Caco-2 (cell line): ENCODE data around the gene ITGAE. TPM values are rescaled to one million over a fixed set of nuclear protein-coding genes. Genes with fewer than 3 reads are reported as not detected.

Experiments used
- BruUV-seq: library from RNA; stranded (reverse); fragments of 400-500 nt; replicated peaks from 2 replicates; lab custom pipeline; 2021; lab: Mats Ljungman, UMichigan
- CTCF ChIA-PET: fragments of 300-600 bp; sonication (Branson Sonifier 250); formaldehyde crosslinking; loops from one replicate; lab custom pipeline; 2022; ENCODE audit warnings: antibody characterized with exemption; lab: Charles Lee
- POLR2A ChIA-PET: fragments of 300-600 bp; sonication (Branson Sonifier 250); formaldehyde crosslinking; loops from one replicate; lab custom pipeline; 2022; ENCODE audit warnings: antibody characterized with exemption; lab: Charles Lee
- DNase-seq, 2 experiments: peaks; one replicate each; pipeline versions ENCODE4 v3.0.0 to v3.0.0-alpha.2; 2020 to 2022
- H3K27me3 ChIP-seq: replicated peaks from 2 replicates; pipeline ENCODE4 v1.6.0; 2011; ENCODE audit warnings: low read length; ENCODE audit not compliant: control insufficient read depth, insufficient read depth
- H3K36me3 ChIP-seq: 2 replicates; pipeline ENCODE4 v1.5.1; 2011; ENCODE audit warnings: low read length; ENCODE audit not compliant: control insufficient read depth, insufficient read depth
- H3K4me1 ChIP-seq: fragments of 250-450 bp; sonication (Bioruptor Pico); 2 replicates; pipeline ENCODE4 v1.5.1; 2020; ENCODE audit warnings: mild to moderate bottlenecking
- H3K4me3 ChIP-seq: 2 replicates; pipeline ENCODE4 v1.5.1; 2011; ENCODE audit warnings: low read depth, mild to moderate bottlenecking, control low read depth, low read length
- H3K9me3 ChIP-seq: fragments of 250-450 bp; sonication (Bioruptor Pico); 2 replicates; pipeline ENCODE4 v1.5.1; 2020; ENCODE audit warnings: mild to moderate bottlenecking, moderate library complexity
- H3K27ac Mint-ChIP-seq: one replicate; pipeline ENCODE4 v1.8.0; 2022; ENCODE audit warnings: mixed read lengths; ENCODE audit not compliant: unreplicated experiment
- H3K27me3 Mint-ChIP-seq: one replicate; pipeline ENCODE4 v1.8.0; 2022; ENCODE audit warnings: mixed read lengths; ENCODE audit not compliant: insufficient read depth, unreplicated experiment
- H3K36me3 Mint-ChIP-seq: one replicate; pipeline ENCODE4 v1.8.0; 2022; ENCODE audit warnings: mild to moderate bottlenecking, mixed read lengths; ENCODE audit not compliant: insufficient read depth, unreplicated experiment
- H3K4me1 Mint-ChIP-seq: one replicate; pipeline ENCODE4 v1.8.0; 2022; ENCODE audit warnings: low read depth, mixed read lengths; ENCODE audit not compliant: unreplicated experiment
- H3K4me3 Mint-ChIP-seq: one replicate; pipeline ENCODE4 v1.8.0; 2022; ENCODE audit warnings: mild to moderate bottlenecking, moderate library complexity, mixed read lengths; ENCODE audit not compliant: unreplicated experiment
- H3K9me3 Mint-ChIP-seq: one replicate; pipeline ENCODE4 v1.8.0; 2022; ENCODE audit warnings: mixed read lengths; ENCODE audit not compliant: unreplicated experiment
- CTCF ChIP-seq, 2 experiments: fragments of 200-600 bp in 1 of 2; IDR thresholded peaks; 1 replicate in 1 of 2; 2 replicates in 1 of 2; pipeline versions ENCODE4 v1.5.1 to v1.8.0; 2011 to 2022; ENCODE audit warnings: antibody characterized with exemption in 1 of 2, control low read depth in 1 of 2, inconsistent platforms in 1 of 2, low read depth in 1 of 2, low read length in 1 of 2, mild to moderate bottlenecking in 1 of 2, moderate library complexity in 1 of 2; ENCODE audit not compliant: insufficient read depth in 1 of 2, severe bottlenecking in 1 of 2, unreplicated experiment in 1 of 2
- intact Hi-C: fragments of 100-400 bp; cut with micrococcal nuclease; formaldehyde crosslinking; loops from one replicate; pipeline ENCODE4 v1.10.0; 2022; ENCODE audit not compliant: unreplicated experiment
- total RNA-seq: library from RNA; stranded (reverse); gene quantifications from 2 replicates; pipeline ENCODE4 v1.2.3, GENCODE V29; 2022

The ITGAE gene
- total RNA-seq, 1 experiment from 2014 or later: 12.8 TPM

GRCh38 chr17:3681565-3681964, 119.4 kb downstream of the ITGAE start:
- DNase-seq: no peak
- Histone ChIP-seq H3K4me1 (no peaks in the 10 kb centered on the region), H3K36me3 (no peaks in the 10 kb centered on the region), H3K4me3 (no peak overlapping the region), H3K9me3 (no peaks in the 10 kb centered on the region), H3K27me3 (no peaks in the 10 kb centered on the region)
- no TSS peak for BruUV-seq
- no peaks in the 10 kb centered on the region for H3K36me3 Mint-ChIP-seq
- no peaks in the 10 kb centered on the region for H3K4me1 Mint-ChIP-seq
- H3K27me3 Mint-ChIP-seq: no peaks in the 10 kb centered on the region
- H3K9me3 Mint-ChIP-seq: no peaks in the 10 kb centered on the region
- no peak overlapping the region for H3K4me3 Mint-ChIP-seq
- no peak overlapping the region for H3K27ac Mint-ChIP-seq
- POLR2A ChIA-PET: no interaction called here
- intact Hi-C loops: no loop called here
- CTCF ChIA-PET: no interaction called here
- TF ChIP-seq CTCF (IDR thresholded peaks at IDR 0.05; ENCODE audit: insufficient read depth in 1 of 2, low read depth in 1 of 2, low read length in 1 of 2, severe bottlenecking in 1 of 2, unreplicated experiment in 1 of 2): no peak

GRCh38 chr17:3681057-3681456, 119.9 kb downstream of the ITGAE start:
- POLR2A ChIA-PET: no interaction called here
- no peaks in the 10 kb centered on the region for H3K4me1 ChIP-seq
- Mint-ChIP-seq H3K27ac (no peak overlapping the region), H3K36me3 (no peaks in the 10 kb centered on the region), H3K4me1 (no peaks in the 10 kb centered on the region), H3K4me3 (no peak overlapping the region), H3K9me3 (no peaks in the 10 kb centered on the region), H3K27me3 (no peaks in the 10 kb centered on the region)
- BruUV-seq: no TSS peak
- TF ChIP-seq CTCF (IDR thresholded peaks at IDR 0.05; ENCODE audit: insufficient read depth in 1 of 2, low read depth in 1 of 2, low read length in 1 of 2, severe bottlenecking in 1 of 2, unreplicated experiment in 1 of 2): no peak
- no peaks in the 10 kb centered on the region for H3K36me3 ChIP-seq
- H3K4me3 ChIP-seq: no peak overlapping the region
- H3K27me3 ChIP-seq: no peaks in the 10 kb centered on the region
- intact Hi-C loops: no loop called here
- no peak for DNase-seq
- CTCF ChIA-PET: no interaction called here
- no peaks in the 10 kb centered on the region for H3K9me3 ChIP-seq

- no peak overlapping the region for H3K27ac Mint-ChIP-seq
- no peaks in the 10 kb centered on the region for H3K9me3 Mint-ChIP-seq
- no peaks in the 10 kb centered on the region for H3K27me3 Mint-ChIP-seq
- H3K4me1 ChIP-seq: no peaks in the 10 kb centered on the region
- no peaks in the 10 kb centered on the region for H3K36me3 ChIP-seq
- H3K27me3 ChIP-seq: no peaks in the 10 kb centered on the region
- no peak overlapping the region for H3K4me3 Mint-ChIP-seq
- no peak overlapping the region for H3K4me3 ChIP-seq
- H3K36me3 Mint-ChIP-seq: no peaks in the 10 kb centered on the region
- BruUV-seq: no TSS peak
- TF ChIP-seq CTCF (IDR thresholded peaks at IDR 0.05; ENCODE audit: insufficient read depth in 1 of 2, low read depth in 1 of 2, low read length in 1 of 2, severe bottlenecking in 1 of 2, unreplicated experiment in 1 of 2): no peak
- H3K4me1 Mint-ChIP-seq: no peaks in the 10 kb centered on the region
- ChIA-PET POLR2A (no interaction called here), CTCF (no interaction called here)
- H3K9me3 ChIP-seq: no peaks in the 10 kb centered on the region
- intact Hi-C loops: no loop called here
- no peak for DNase-seq
Observed at GRCh38 chr17:3679531-3680126, 121.4 kb downstream of the ITGAE start.
